Measurements from ENCODE around the gene CELSR1.
"Not testable (repeated sequence)": the region's sequence is repeated elsewhere in the genome, so short reads cannot be mapped to it uniquely, and the experiment has no call there.

Gene CELSR1

DNA sequence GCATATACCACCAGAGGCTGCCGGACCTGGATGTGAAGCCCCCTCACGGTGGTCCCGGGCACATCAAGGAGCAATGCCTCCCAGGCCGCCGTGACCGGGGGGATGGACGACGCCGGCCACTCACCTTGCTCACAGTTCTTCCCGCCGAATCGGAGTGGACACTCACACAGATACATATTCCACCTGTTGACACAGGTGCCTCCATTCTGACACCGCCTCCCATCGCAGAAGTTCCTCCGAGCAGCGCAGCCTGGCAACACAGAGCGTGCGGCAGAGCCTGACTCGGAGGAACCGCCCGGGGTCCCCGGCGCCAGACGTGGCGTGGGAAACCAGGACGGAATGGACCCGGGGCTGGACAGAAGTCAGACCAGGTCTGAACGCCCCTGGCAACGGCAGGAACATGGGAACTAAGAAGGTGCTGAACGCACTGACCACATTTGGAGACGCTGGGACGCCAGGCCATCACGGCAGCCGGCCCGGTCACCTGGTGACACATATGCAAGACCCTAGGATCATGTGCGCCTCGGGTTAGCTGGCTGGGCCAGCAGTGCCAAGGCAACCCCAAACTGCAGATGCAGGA, 127.7 kb downstream of the CELSR1 start:
- DNase-seq (ENCODE audit: low spot score): no peak
- in situ Hi-C loops (cut with MboI; ENCODE audit: low sequenced_read_pairs, unreplicated experiment): no loop called here
- TF ChIP-seq, protein P1, sequence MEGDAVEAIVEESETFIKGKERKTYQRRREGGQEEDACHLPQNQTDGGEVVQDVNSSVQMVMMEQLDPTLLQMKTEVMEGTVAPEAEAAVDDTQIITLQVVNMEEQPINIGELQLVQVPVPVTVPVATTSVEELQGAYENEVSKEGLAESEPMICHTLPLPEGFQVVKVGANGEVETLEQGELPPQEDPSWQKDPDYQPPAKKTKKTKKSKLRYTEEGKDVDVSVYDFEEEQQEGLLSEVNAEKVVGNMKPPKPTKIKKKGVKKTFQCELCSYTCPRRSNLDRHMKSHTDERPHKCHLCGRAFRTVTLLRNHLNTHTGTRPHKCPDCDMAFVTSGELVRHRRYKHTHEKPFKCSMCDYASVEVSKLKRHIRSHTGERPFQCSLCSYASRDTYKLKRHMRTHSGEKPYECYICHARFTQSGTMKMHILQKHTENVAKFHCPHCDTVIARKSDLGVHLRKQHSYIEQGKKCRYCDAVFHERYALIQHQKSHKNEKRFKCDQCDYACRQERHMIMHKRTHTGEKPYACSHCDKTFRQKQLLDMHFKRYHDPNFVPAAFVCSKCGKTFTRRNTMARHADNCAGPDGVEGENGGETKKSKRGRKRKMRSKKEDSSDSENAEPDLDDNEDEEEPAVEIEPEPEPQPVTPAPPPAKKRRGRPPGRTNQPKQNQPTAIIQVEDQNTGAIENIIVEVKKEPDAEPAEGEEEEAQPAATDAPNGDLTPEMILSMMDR (IDR thresholded peaks at IDR 0.05; ENCODE audit: borderline replicate concordance, control extremely low read depth, extremely low read depth, insufficient read depth, missing control alignments): no peak

GRCh38 chr22:46408568-46409506, 128.6 kb downstream of the CELSR1 start:
- DNase-seq (ENCODE audit: low spot score): no peak
- TF ChIP-seq, protein P1 (IDR thresholded peaks at IDR 0.05; ENCODE audit: borderline replicate concordance, control extremely low read depth, extremely low read depth, insufficient read depth, missing control alignments): no peak
- in situ Hi-C loops (cut with MboI; ENCODE audit: low sequenced_read_pairs, unreplicated experiment): no loop called here

- in situ Hi-C loops (cut with MboI; ENCODE audit: low sequenced_read_pairs, unreplicated experiment): no loop called here
- TF ChIP-seq, protein P1 (IDR thresholded peaks at IDR 0.05; ENCODE audit: borderline replicate concordance, control extremely low read depth, extremely low read depth, insufficient read depth, missing control alignments): no peak
- DNase-seq (ENCODE audit: low spot score): no peak
Measured at GRCh38 chr22:46407748-46408147, 129.7 kb downstream of the CELSR1 start.

- TF ChIP-seq, protein P1 (IDR thresholded peaks at IDR 0.05; ENCODE audit: borderline replicate concordance, control extremely low read depth, extremely low read depth, insufficient read depth, missing control alignments): no peak
- no peak for DNase-seq (ENCODE audit: low spot score)
- in situ Hi-C loops (cut with MboI; ENCODE audit: low sequenced_read_pairs, unreplicated experiment): no loop called here
Measured at GRCh38 chr22:46406791-46407190, 130.6 kb downstream of the CELSR1 start.

DNA sequence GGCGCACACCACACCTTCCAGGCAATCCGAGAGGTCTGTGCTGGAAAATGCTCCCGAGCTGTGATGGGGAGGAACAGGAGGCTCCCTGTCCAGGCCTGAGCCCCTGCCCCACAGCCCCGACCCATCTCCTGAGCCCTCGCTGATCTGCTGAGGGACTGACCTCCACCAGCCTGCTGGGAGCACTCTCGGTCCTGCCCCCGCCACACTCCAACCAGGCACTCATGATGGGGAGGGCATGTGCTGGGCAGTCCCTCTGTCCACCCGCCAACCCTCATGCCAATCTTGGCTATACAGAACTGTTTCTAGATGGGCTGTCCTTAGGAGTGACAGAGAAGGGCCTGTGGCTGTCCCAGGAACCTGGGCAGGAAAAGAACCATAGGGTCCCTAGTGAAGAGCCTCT, 131.1 kb downstream of the CELSR1 start:
- no peak for DNase-seq (ENCODE audit: low spot score)
- TF ChIP-seq, protein P1 (IDR thresholded peaks at IDR 0.05; ENCODE audit: borderline replicate concordance, control extremely low read depth, extremely low read depth, insufficient read depth, missing control alignments): no peak
- in situ Hi-C loops (cut with MboI; ENCODE audit: low sequenced_read_pairs, unreplicated experiment): no loop called here

GRCh38 chr22:46405901-46406300, 131.5 kb downstream of the CELSR1 start:
- in situ Hi-C loops (cut with MboI; ENCODE audit: low sequenced_read_pairs, unreplicated experiment): no loop called here
- DNase-seq (ENCODE audit: low spot score): no peak
- TF ChIP-seq, protein P1 (IDR thresholded peaks at IDR 0.05; ENCODE audit: borderline replicate concordance, control extremely low read depth, extremely low read depth, insufficient read depth, missing control alignments): no peak

GRCh38 chr22:46403880-46404279, 133.5 kb downstream of the CELSR1 start:
- DNase-seq (ENCODE audit: low spot score); in situ Hi-C loops (cut with MboI; ENCODE audit: low sequenced_read_pairs, unreplicated experiment): not testable (repeated sequence)
